ENCODE measurements around the gene ARL13B.
A peak's percentile ranks its signal among the peaks of the same experiment; 100 is the strongest.
"Not testable (repeated sequence)": the region's sequence is repeated elsewhere in the genome, so short reads cannot be mapped to it uniquely, and the experiment has no call there.

The ARL13B gene

DNA sequence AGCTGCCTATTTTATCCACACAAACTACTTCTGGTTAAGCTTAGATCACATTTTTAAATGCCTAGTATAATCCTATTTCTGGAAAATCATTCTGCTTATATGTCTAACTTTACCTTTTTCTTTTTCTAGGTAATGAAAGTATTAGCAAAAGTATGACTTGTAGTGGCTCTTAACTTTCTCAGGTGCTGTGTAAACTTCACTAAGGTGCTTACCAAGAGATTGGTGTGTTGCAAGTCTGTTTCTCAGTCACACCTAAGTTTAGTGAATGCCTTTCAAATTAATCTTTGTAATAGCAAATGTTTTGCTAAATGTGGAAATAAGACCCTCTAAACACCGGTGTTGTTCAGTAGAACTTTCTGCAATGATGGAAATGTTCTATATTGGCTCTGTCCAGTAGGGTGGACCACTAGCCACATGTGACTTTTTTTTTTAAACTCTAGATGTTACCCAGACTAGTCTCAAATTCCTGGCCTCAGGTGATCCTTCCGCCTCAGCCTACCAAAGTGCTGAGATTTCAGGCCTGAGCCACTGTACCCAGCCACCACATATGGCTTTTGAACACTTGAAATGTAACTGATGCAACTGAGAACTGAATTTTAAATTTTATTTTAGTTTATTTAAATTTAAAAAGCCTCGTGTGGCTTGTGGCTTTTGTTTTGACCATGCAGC is 22.0 kb downstream of the ARL13B start:
- DNase-seq: no peak

DNA sequence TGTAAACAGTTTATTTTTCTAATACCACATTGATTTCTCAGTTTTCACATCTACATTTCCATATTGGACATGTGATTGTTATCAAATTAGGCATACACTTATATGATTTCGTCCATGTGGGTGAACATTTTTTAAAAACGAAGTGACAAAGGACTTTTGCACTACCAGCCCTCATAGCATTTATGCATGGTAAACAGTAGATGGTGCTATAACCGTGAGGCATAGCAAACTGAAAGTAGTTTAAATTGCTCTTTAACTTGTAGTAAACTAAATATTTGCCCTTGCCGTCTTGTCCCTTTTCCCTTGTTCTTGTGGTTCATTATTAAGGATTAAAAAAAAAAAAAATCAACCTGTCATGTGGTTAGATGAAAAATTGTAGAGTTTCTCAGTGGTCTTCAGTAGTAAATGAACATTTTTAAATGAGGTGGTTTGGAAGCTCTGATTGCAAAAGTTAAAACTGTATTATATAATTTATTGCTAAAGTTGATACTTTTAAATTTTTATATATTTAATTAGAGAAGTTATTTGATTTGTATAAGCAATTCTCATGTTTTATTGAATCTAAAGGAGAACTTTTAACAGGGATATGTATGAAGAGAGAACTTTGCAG is 24.5 kb downstream of the ARL13B start:
- peak; percentile 21 for DNase-seq

DNA sequence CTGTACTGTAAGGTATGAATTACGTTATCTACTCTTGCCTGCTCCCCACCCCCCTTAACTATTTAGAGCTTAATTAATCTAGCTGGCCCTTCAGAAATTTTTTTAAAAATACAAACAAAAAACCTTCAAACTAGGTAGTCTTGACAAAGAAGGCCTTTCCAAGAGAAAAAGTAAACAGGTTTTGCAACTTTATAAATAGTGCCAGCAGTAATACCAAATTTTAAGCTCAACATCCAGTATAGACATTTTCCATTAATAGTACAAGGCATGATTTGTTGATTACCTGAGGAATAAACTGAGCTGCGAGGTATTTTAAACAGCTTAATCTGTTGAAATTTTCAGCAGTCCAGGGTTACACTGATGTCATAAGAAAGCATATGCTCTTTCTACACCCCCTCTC is 28.3 kb downstream of the ARL13B start:
- DNase-seq: no peak

DNA sequence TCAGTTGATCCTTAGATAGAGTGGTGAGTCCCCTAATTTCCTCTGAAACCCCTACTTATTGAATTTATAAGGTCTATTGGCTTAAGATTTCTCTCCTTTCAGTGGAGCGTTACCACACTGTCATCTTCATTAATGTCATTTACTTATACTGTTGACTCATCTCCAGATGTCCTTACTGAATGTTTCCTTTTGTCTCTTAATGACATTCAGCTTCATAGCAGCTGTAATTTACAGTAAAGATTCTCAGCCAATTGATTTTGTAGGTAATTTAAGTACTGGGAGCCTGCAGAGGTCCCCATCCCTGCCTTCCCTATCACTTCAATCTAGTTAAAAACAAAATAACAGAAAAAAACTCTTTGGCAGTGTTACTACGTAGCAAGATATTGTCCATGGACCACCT is 29.7 kb downstream of the ARL13B start:
- peak; percentile 33 for DNase-seq

DNA sequence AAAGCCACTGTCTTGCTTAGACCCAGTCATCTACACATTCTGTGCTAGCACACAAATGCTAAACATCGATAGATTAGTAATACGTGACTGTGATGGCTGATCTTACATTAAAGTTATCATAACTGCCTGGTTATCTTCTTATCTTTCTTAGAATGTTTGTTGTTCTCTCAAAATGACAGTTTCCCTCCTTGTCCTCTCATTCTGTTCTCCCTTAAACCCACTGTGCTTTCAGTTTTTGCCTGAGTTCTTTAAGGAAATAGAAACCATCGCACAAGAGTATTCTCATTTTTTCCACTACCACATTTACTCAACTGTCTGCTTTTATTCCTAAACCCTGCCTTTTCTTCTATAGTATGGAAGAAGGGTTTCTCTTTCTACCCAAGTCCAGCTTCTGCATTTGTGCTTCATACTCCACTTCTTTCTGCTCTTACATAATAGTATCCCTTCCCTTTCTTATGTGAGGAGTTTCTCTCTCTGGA is 31.3 kb downstream of the ARL13B start:
- no peak for DNase-seq

DNA sequence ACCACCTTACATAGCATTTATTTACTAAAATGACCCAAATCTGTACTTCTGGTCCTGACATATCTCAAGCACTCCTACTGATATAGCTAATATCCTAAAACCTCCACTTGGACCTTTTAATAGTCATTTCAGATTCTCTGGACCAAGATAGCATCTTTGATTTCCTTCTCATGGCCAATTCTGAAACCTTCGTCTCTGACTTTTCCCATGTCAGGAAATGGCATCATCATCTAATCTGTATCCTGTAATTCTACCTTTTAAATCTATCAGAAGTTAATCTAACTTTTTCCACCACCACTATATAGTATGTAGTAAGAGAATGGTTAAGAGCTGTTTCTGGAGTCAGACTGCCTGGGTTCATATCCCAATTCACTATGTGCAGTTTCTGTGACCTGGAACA is 32.2 kb downstream of the ARL13B start:
- no peak for DNase-seq

DNA sequence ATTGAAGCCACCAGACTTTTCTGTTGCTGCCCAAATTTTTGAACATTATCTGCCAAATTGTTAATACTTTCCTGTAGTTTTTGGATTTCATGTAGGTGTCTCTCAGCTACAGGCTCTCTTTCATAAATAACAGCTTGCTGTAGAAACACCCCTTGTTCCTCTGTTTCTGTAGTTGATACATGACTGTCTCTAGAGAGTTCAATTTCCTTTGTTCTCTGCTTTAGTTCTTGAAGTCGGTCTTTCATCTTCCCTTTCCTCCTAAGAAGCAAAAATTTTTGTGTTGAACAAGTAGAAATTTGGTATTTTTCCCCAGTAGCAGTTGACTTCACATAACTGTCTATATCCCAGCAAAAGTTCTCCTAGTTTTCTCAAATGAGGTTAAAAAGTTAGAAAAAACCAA is 35.1 kb downstream of the ARL13B start:
- DNase-seq: no peak

DNA sequence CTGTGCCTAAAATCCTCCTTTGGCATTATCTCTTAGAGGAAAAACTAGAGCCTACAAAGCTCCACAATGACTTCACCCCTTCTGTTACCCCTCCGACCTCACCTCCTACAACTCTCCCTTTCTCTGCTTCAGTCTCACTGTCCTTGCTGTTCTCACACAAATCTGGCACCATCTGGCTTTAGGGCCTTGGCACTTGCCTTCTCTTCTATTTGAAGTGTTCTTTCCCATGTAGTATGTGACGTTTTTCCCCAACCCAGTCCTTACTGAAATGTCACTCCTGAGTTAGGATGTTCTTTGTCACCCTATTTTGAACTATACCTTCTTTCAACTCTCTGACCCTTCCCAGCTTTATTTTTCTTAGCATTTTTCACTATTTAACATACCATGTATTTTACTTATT is 39.7 kb downstream of the ARL13B start:
- DNase-seq: no peak

DNA sequence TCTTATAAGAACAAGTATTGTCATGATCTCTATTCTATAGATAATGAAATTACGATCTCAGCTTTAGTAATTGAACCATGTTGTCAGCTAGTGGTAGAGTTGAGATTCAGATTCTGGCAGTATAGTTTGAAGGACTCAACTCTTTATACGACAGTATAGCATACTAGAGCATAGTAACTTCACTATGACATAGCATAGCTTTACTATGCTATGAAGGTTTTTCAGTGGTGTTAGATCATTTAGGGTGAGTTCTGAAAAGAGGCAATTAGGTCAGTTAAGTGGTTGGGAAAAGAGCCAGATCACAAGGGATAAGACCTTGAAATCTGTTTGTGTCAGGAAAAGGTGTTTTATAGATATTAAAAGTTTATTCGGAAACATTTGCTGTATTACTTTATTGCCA is 40.3 kb downstream of the ARL13B start:
- no peak for DNase-seq

DNA sequence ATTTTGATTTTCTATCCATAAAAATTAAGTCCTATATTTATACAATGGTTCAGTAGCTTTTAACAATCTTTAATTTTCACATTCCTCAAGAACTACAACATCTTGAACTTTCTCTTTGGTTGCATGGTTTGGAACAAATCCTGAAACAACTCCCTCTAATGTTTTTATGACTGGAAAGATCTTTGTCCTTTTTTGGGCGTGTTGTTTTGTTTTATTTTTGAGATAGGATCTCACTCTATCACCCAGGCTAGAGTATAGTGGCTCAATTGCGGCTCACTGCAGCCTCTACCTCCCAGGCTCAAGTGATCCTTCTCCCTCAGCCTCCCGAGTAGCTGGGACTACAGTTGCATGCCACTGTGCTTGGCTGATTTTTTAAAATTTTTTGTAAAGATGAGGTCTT is 44.4 kb downstream of the ARL13B start:
- no peak for DNase-seq

DNA sequence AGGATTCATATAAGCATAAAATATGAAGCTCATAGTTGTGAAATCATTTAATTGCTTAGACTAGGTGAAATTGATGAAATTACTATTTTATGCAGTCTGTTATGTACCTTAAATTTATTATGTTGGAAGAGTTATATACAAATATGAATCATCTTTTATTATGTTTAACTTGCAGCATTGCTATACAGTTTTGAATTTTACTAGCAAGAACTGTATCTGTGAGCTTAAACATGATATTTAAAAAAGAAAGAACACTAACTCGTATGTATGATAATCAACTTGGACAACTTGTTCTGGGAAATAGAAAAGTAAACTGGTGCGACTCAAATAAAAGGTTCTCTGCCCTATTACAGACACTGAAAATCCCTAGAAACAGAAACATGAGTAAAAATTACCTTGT is 46.7 kb downstream of the ARL13B start:
- DNase-seq: no peak

DNA sequence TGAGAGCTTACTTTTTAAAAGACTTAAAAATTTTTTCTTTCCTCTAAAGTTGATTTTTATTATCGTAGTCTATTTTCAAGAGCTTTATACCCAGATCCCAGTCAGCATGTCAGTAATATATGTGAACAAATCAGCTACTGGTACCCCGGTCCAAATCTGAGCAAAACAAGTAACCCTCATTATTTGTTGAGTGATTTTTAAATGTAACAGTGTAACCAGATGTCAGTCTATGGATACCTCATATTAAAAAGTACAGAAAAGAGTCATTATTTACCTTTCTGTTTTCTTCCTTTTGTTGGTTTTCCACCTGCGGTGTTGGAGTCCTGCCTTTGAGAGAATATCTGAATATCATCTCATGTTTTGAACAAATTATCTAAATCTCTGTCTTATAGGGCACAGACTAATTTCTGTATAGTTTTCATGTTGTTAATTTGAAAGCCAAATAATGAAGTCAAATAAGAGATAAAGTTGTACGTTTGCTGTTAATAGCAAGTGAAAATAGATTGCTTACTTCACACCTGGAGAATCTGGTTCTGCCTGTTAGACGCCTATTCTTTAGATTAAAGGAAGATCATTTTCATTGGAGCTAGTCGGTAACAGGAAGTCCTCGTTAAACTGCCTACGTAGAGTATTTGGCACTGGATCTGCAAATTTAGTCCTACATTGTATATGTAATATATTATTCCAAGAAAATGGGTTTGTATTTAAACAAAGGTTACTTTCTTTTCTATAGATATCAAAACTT is 48.3 kb downstream of the ARL13B start, which contains the start of gene STX19:
STX19 (minus strand) TSS at position 505 of the 745 bp plus-strand sequence. CDS start 13,328 bp downstream, outside the sequence.
- DNase-seq: no peak

DNA sequence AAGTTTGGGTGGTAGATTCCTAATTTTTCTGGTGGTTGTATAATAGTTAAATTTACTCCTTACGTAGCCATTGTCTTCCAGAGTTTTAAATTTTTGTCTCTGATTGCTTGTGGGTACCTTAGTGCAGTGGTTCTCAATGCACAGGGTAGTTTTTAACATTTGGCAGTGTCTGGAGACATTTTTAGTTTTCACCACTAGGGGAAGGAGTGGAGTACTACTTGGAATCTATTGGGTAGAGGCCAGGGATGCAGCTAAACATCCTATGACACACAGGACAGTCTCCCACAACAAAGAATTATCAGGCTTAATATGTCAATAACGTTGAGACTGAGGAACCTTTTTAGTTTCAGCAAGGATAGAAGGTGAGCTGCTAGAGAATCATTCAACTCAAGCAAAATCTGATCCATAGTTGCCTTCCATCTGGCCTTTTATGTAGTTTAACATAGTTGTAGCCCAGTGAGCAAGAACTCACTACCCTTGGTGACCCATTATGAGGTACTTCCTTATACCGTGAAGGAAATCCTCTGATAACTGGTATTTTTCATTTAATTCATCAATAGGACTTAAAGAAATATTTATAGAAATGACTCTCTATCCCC is 57.1 kb downstream of the ARL13B start:
- no peak for DNase-seq

DNA sequence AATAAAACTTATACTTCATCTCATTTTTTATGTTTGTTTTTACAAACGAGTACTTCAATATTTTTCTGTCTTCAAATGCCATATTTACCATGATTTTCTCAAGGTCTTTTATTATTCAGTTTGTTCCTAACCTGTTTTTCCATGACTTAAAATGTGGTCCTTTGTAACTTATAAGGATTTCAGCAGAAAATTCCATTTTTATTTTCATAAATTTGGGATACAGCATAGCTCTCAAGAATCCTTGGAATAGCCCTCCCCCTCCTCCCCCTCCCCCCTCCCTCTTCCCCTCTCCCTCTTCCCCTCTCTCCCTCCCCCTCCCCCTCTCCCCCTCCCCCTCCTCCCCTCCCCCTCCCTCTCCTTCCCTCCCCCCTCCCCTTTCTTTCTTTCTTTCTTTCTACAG is 63.3 kb downstream of the ARL13B start:
- DNase-seq: no peak

DNA sequence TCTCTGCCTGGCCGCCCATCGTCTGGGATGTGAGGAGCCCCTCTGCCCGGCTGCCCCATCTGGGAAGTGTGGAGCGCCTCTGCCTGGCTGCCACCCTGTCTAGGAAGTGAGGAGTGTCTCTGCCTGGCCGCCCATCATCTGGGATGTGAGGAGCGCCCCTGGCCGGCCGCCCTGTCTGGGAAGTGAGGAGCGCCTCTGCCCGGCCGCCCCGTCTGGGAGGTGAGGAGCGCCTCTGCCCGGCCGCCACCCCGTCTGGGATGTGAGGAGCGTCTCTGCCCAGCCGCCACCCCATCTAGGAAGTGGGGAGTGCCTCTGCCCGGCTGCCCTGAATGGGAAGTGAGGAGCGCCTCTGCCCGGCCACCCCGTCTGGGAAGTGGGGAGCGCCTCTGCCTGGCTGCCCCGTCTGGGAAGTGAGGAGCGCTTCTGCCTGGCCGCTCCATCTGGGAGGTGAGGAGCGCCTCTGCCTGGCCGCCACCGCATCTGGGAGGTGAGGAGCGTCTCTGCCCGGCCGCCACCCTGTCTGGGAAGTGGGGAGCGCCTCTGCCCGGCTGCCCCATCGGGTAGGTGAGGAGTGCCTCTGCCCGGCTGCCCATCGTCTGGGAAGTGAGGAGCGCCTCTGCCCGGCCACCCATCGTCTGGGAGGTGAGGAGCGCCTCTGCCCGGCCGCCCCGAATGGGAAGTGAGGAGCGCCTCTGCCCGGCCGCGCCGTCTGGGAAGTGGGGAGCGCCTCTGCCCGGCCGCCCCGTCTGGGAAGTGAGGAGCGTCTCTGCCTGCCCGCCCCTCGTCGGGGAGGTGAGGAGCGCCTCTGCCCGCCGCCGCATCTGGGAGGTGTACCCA is 64.4 kb downstream of the ARL13B start:
- DNase-seq: not testable (repeated sequence)

DNA sequence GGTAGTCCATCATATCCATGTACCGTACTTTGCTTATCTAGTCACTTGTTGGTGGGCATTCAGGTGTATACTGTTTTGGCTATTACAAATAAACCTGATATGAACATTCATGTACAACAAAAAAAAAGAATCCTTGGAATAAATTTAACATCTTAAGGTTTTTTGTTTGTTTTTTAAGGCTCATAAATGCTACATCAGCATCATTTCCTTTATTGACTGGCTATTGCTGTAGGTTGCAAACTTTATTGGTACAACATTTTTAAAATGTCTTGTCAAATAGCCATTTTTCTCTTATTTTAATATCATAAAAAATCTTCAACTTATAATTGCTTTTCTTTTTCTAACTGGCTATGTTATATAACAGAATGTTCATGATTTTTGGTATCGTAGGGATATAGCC is 66.6 kb downstream of the ARL13B start:
- no peak for DNase-seq

DNA sequence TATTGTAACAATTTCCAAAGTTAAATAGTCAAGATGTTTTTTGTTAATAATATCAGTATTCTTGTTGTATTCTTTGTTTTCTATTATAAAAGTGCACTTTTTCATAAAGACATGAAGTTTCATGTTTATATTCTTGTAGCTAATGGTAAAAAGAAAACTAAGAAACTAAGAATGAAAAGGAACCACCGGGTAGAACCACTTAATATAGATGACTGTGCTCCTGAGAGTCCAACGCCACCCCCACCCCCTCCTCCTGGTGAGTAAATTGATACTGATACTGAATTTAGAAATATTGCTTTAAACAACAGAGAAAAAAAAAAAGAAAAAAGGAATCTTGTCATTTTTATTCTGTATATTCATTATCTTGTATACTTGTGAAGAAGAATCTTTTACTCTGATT is 69.3 kb downstream of the ARL13B start:
- DNase-seq: no peak

DNA sequence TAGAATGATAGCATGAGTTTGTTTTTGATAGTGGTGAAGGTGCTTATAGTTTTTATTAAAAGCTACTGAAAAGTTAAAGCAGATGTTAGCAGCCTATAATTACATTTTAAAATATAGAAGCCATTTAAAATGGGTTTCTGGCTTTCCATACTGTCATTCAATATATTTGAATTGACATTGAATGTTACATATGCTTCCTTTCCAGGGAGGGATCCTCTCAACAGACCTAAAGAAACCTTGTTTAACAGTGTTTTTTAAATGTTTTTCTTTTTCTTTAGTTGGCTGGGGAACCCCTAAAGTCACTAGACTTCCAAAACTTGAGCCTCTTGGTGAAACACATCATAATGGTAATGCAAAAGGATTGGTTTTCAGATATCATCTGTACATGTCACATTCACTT is 70.6 kb downstream of the ARL13B start:
- no peak for DNase-seq

DNA sequence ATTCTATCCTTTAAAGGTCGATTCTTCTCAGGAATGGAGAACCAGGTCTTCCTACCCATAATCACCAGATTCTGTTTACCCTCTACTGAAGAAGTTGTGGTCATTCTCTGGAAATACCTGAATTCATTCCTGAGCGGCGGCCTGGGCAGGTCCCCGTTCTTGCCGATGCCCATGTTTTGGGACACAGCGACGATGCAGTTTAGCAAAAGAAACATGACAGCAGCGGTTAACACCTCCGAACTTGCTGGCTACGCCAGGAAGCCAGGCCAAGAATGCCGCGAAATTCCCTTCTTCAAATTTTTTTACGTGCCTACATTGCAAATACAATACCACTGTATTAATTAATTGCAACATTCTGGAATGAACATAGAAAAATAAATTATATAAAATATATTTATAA is 81.3 kb downstream of the ARL13B start:
- no peak for DNase-seq

DNA sequence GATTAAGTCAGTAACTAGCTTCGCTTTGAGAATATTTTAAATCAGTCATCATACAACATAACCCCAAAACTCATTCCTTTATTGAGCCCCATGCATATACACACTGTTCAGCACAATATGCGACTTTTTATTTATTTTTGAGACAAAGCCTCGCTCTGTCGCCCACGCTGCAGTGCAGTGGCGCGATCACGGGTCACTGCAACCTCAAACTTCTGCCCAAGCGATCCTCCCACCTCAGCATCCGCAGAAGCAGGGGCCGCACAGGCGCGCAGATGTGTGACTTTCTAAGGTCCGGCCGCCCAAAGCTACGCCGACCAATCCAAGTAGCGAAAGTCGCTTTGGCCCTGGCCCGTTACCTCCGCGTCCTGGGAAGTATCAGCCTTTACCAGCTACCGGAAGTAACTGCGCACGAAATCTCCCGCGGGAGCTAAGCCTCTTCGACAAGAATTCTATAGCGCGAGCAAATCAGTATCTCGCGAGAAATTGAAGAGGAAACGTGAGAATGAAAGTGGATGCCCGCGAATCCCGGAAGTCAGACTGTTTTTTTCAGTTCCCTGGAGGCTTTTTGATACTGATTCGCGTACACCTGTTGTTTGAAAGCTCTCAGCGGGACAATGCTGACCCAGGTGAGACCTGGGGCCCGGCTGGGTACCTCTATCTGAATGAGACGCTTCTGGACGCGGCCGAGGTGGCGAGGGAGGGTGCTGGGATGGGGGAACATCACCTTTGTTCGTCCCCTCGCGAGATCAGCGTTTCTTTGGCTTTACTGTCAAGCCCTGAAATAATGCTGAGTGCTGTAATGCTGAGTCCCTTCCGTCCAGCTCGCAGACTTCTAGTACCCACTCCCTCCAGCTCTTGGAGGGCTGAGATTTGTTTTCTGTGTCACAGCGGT is 82.8 kb downstream of the ARL13B start, which contains the start of the genes DHFR2 and NSUN3:
DHFR2 (minus strand) TSS at position 404 of the 892 bp plus-strand sequence. CDS start 1,405 bp downstream, outside the sequence.
NSUN3 (plus strand) TSS at position 549 of the 892 bp plus-strand sequence; CDS start at position 615, 66 bp downstream.
- DNase-seq: peak; percentile 95

DNA sequence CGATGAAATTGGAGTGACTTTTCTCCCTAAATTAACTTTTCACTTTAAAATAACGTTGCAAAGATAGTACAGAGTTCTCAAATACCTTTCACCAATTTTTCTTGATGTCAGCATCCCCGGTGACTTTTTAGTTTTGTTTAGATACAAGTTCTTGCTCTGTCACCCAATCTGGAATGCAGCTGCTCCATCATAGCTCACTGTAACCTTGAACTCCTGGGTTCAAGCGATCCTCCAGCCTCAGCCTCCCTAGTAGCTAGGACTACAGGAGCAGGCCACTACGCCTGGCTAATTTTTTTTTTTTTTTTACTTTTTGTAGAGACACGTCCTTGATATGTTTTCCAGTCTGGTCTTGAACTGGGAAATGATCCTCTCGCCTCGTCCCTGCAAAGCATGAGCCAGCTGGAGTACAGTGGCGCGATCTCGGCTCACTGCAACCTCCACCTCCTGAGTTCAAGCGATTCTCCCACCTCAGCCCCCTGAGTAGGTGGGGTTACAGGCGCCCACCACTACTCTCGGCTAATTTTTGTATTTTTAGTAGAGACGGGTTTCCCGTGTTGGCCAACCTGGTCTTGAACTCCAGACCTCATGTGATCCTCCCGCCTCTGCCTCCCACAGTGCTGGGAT is 83.7 kb downstream of the ARL13B start:
- DNase-seq: no peak

Data from SHP77 treated with DMSO at 0.1 percent for 48 hours (cell line).